Activated CD4-positive, alpha-beta T cell treated with anti-CD3 and anti-CD28 coated beads for 4 hours (primary cell): ENCODE measurements around the gene NLGN1.

Source experiments
- DNase-seq, 2 donors: peaks; one replicate each; pipeline ENCODE4 v3.0.0-alpha.2; 2020

Gene NLGN1

DNA sequence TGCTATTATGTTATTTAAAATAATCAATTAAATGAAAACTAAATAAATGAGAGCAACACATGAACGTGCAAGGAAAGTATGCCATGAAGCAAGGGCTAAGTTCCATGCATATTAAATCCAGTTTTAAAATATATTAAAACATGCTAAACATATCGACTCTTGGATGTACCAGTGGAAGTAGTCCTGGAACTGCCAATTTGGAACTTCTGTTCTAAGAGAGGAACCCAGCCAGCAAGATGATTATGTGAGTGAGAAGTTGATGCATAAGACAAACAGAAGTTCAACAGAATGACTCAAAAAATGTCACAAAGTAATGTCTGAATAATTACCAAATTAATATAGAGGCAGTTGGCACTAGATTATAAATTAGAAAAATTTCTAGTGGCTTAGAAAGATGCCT is 714.2 kb downstream of the NLGN1 start:
- no peak for DNase-seq

GRCh38 chr3:174116421-174116820 is 718.9 kb downstream of the NLGN1 start:
- no peak for DNase-seq

- DNase-seq: no peak
Measured at GRCh38 chr3:174120997-174121396, 723.5 kb downstream of the NLGN1 start.

DNA sequence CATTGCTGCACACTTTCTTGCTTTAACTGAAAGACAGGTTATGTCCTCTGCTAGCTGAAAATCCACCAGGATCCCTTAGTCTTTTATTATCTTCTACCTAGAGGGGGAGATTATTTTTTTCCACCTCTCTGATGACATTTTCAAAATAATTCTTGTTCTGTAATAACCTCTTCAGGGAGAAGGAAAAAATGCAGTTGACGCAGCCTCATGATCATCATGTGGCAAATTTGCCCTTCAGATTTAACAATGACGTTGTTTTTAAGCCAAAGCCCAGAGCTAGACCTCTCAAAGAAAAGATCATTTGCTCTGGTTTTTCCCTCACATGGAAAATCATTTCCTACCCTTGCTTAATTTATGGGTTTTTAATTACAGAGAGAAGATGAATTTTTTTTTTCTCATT is 724.9 kb downstream of the NLGN1 start:
- DNase-seq: no peak

DNA sequence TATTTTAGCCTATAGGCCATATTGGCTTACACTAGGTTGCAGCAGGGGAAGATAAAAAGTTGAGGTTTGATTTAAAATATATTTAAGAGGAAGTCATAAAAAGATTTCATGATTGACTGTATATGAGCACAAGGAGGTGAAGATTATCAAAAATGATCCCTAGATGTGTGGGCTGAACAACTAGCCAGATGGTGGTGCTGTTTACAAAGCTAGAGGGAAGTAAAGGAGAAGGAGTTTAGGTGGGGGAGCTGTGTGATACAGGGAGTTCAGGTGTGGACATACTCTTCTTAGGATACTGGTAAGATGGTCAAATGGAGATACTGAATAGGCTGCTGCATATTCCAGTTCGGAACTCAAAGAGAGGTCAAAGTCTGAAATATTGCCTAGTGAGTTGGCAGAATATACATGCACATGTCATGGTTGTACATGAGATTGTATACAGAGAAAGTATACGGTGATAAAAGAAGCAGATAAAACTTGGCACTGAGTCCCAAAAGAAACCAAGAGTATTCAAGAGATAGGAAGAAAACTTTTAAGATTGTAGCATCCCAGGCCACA is 727.8 kb downstream of the NLGN1 start:
- DNase-seq: no peak

- DNase-seq: no peak
Measured at GRCh38 chr3:174126990-174127758, 729.6 kb downstream of the NLGN1 start.

- no peak for DNase-seq
Measured at GRCh38 chr3:174132006-174132405, 734.5 kb downstream of the NLGN1 start.

DNA sequence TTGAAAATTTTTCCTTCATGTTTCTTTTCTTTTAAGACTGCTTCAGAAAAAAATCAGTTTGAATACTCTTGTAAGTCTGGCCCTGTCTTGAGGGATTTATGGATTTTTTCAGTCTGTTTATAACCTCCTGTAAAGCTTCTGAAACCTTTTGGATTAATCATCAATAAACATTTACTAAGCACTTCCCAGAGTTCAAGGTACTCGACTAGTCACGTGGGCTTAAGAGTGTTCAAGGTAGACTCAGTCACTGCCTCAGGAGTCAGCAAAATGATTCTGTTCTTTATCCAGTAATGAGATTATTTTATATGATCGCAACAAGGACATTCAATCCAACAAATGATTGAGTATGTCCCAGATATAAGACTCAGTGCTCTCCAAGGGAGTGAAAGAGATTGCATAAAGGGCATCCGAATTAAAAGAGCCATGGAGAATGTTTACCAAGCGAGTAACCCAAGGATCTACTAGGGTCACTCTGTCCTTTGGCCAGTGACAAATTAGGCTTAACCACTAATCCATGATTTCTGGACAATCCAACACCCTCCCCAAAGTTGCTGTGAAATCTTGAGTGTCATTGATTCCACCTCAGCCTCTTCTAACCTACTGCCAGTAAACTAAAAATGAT is 735.0 kb downstream of the NLGN1 start:
- DNase-seq: no peak

- DNase-seq: no peak
Measured at GRCh38 chr3:174146008-174146407, 748.5 kb downstream of the NLGN1 start.

DNA sequence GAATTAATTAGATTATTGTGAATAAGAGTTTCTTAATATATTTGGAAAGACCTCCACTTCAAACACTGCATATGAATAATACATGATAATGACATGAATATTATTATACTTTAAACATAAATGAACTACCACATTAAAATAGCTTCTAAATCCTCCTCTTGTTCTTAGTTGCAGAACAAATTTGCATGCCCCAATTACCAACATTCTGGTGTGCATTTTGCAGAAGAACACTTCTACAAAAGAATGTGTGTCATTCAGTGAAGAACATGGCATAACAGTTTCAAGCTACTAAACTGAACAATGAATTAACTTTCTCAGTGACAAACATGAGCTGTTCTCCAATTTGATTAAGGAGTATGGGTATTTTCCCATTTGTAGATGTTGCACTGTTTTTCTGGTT is 750.3 kb downstream of the NLGN1 start:
- DNase-seq: no peak

- DNase-seq: no peak
Measured at GRCh38 chr3:174153871-174154270, 756.3 kb downstream of the NLGN1 start.

- no peak for DNase-seq
Measured at GRCh38 chr3:174156200-174156599, 758.7 kb downstream of the NLGN1 start.

GRCh38 chr3:174158674-174159073 is 761.1 kb downstream of the NLGN1 start:
- DNase-seq: no peak

DNA sequence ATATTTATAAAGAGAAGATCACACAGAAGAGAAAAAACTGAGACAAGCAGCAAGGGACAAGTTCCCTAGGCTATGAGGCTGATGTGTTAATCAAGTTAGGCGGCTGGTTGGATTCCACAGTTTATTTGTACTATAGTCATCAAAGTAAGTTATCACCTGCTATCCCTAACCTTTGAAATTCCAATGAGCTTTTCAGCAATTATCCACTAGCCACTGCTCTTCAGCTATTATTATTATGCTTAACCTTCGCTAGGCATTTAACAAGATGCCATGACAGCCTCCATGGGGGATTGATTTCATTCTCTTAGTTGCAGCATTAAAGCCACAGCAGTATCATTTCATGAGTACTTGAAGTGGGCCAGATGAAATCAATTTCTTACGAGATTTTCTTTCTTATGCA is 762.1 kb downstream of the NLGN1 start:
- DNase-seq: no peak

DNA sequence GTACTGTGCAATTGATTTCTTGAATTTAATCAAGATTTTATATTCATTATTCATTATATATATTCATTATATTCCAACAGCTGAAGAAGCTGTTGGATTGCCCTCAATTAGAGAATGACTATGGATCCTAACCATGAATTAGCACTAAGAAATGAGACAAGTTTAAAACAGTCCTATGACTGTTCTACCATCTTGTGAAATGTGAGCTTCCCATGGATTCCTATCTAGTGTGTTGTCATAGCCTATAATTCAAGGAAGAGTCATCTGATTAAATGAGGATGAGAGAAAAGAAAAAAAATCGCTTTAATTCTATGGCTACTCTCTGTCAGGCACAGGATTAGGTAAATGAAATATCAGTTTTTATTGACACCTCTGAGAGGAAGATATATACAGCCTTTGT is 765.0 kb downstream of the NLGN1 start:
- DNase-seq: no peak

DNA sequence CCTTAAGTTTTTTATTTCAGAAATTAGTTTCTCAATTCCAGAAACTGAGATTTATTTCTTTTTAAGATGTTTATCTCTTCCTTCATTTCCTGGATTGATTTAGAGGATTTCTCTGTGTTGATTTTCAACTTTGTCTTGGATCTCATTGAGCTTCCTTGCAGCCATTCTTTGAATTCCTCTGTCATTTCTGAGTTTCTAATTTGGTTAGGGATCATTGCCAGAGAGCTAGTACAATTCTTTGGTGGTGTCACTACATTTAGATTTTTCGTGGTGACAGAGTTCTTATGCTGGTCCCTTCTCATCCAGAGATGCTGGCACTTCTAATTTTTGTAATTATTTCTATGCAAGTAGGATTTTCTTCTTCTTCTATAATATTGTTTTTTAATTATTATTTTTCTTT is 770.5 kb downstream of the NLGN1 start:
- DNase-seq: no peak

DNA sequence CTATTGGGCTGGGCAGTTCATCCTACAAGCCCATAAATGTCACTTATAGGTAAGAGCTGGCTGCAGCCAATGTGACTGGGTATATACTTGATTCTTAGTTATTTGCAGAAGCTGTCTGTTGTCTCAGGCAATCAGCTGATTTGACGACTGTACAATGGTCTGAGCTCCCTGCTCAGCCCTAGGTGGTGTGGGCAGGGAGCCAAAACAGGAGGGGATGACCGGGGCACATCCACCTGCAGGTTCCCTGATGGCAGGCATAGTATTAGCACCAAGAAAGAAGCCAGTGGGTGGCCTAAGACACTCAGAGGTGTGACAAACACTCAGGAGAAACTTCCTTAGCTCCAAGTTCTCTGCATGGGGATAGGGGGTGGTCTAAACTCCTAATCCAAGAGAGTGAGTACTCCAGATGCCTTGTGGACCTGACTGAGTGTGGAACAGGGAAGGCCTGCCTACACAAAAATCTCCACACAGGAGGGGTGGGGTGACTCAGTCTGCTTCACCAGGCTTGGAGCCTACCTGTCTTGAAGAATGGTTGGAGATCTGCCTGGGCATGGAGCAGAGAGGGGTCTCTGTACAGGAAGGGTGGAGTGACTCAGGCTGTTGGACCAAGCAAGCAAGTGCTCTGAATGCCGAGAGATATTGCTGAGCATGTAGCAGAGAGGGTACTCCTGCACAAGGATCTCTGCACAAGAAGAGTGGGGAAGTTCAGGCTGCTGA is 771.2 kb downstream of the NLGN1 start:
- no peak for DNase-seq

DNA sequence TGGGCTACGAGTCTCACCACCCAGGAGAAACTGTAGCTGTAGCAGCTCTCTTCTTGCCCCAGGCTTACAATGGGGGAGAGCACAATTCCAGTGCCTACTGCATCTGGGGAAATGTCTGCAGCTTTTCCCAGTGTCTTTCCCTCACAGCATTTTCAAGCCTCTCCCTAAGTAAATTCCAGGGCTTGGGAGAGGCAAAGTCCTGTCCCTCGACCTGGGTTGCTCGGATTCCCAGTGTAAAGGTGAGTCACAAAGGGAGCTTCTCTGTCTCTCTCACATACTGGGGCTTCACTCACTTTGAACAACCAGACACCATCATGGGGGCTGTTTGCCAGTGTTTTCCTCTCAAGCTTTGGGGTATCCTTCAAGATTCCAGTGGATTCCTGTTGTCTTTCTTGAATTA is 772.2 kb downstream of the NLGN1 start:
- DNase-seq: no peak

- DNase-seq: no peak
Measured at GRCh38 chr3:174170248-174170647, 772.7 kb downstream of the NLGN1 start.

GRCh38 chr3:174186377-174186989 is 788.9 kb downstream of the NLGN1 start:
- no peak for DNase-seq

GRCh38 chr3:174191380-174191779 is 793.8 kb downstream of the NLGN1 start:
- no peak for DNase-seq

GRCh38 chr3:174191895-174192294 is 794.4 kb downstream of the NLGN1 start:
- DNase-seq: no peak

- no peak for DNase-seq
Measured at GRCh38 chr3:174192471-174192870, 794.9 kb downstream of the NLGN1 start.
